GM18870 (cell line): ENCODE measurements around the gene EVA1B.

Experiments used
- ATAC-seq: cut with Tn5 transposase; IDR thresholded peaks from one replicate; pipeline ENCODE4 v1.9.1; 2021; ENCODE audit warnings: moderate library complexity; ENCODE audit not compliant: unreplicated experiment

Gene EVA1B

DNA sequence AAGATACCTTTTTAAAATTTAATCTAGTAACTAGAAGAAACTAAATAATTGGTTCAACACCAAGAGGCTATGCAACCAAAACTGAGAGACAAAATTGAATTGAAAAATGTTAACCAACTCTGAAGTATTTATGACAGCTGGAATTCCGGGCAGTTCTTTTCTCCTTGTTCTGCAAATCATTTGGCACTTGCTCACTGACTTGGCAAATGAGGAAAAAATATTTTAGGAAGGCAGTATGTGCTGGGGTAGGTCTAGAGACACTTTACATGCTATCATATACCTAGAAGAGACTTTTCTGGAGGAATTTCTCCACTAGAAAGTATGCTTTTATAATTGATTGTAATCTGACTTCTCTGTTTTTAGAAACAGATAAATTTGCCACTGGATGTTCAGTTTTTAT lies 39.4 kb downstream of the EVA1B start:
- ATAC-seq = no peak

DNA sequence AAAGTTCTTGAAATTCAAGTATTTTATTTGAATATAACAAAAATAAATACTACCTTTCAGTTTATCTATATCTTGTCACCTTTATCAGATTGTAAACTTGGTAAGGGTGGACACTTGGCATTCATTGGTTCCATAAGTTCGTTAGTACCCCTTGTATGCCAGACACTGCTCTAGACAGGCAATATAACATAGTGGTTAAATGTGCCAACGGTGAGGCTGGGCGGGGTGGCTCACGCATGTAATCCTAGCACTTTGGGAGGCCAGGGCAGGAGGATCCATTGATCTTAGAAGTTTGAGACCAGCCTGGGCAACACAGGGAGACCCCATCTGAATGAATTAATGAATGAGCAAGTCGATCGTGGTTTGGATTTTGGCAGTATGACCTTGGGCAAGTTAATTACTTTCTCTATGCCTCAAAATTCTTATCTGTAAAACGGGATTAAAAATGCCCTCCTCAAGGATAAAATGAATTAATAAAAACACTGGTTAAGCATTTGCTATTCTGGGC lies 43.6 kb downstream of the EVA1B start:
- ATAC-seq = no peak

DNA sequence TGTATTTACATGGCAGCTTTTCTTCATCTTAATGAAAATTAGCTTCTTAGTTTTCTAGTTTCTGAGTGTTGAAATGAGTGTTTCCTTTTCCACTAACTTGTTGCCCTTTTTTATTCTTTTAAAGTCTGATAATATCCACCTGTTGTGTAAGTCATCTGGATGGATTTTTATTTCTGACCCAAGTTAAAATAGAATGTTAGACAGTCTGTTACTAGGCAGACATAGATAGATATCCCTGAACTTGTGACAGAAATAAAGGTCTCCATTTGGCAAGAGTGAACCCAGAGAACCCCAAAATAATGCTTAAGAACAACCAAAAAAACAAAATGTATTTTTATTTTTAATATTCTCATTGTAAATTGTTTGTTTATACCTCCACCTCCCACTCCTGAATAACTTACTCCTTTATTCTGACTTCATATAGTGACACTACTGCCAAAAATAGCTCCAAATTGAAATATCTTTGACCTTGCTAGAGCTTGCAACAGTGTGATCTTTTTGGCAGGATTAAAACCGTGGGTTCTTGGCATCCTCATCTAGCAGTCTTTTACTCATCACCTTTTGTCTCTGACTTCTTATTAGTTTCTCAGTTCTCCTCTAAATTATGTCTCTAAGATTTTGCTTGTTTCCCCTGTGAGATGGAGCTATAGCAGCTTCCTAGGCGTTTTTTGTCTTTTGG lies 44.2 kb downstream of the EVA1B start:
- ATAC-seq = no peak

DNA sequence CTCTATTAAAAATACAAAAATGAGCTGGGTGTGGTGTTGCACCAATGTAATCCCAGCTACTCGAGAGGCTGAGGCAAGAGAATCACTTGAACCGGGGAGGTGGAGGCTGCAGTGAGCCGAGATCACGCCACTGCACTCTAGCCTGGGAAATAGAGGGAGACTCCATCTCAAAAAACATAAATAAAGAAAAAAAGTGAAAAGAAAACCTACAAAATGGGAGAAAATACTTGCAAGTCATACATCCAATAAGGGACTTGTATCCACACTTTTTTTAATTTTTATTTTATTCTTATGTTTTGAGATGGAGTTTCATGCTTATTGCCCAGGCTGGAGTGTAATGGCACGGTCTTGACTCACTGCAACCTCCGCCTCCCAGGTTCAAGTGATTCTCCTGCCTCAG lies 46.8 kb downstream of the EVA1B start:
- no peak for ATAC-seq

DNA sequence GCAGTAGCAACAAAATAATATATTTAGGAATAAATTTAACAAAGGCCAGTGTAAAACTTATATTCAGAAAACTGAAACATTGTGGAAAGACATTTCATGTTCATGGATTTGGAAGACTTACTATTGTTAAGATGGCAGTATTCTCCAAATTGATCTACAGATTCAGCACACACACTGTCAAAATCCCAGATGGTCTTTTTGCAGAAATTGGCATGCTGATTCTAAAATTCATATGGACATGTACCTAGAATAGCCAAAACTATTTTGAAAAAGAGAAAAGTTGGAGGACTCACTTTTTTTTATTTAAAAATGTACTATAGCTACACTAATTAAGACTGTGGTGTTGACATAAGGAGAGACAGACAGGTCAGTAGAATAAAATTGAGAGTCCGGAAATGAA lies 49.2 kb downstream of the EVA1B start:
- ATAC-seq = no peak

DNA sequence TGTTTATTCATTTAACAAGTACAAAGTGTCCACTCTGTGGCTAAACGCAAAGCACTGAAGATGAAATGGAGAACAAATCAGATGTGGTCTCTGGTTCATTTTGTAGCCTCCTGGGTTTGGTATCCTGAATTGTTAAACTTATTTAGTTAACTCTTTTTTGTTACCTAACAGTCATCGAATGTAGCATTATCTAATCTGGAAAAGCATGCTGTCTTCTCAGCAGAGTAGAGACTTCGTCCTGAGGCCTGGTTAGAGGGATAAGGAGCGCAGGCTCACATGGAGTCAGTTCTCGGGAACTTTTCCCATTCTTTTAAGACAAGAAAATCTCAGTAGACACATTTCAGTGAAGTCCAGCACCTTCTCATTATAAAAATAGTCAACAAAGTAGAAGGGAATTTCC lies 50.4 kb downstream of the EVA1B start:
- ATAC-seq = no peak
